Measurements from ENCODE around the gene C1QTNF4. TPM values are rescaled to one million over a fixed set of nuclear protein-coding genes. Genes with fewer than 3 reads are reported as not detected.

C1QTNF4 gene
- total and polyA plus RNA-seq, 9 of the 15 experiments (the other 6 are each of a cell fraction or from before 2014, with no cell fraction given), result not detected

- peak; percentile 87 for TF ChIP-seq MGA (IDR thresholded peaks at IDR 0.05)
- TF ChIP-seq NR2C1 (IDR thresholded peaks at IDR 0.05), result no peak
- TF ChIP-seq NR2C1 (tag; IDR thresholded peaks at IDR 0.05), result no peak
- no peak for TF ChIP-seq ZNF518B (CRISPR knock-in tag; IDR thresholded peaks at IDR 0.05)
- no peak for TF ChIP-seq BMI1 (IDR thresholded peaks at IDR 0.05; ENCODE audit: low read length)
- TF ChIP-seq IRF2 (CRISPR knock-in tag; IDR thresholded peaks at IDR 0.05), result no peak
- TF ChIP-seq ZSCAN29 (IDR thresholded peaks at IDR 0.05), result no peak
- TF ChIP-seq RAD51 (IDR thresholded peaks at IDR 0.05; ENCODE audit: borderline replicate concordance, low read depth), result peak; percentile 89
- no peak for TF ChIP-seq THRAP3 (IDR thresholded peaks at IDR 0.05; ENCODE audit: borderline replicate concordance)
- TF ChIP-seq PTTG1 (tag; IDR thresholded peaks at IDR 0.05; ENCODE audit: low read depth), result no peak
- TF ChIP-seq SLC30A9 (CRISPR knock-in tag; IDR thresholded peaks at IDR 0.05), result no peak
- TF ChIP-seq HNRNPUL1 (IDR thresholded peaks at IDR 0.05; ENCODE audit: low read length), result no peak
- peak; percentile 73 for TF ChIP-seq GATAD2B (IDR thresholded peaks at IDR 0.05; ENCODE audit: borderline replicate concordance)
- TF ChIP-seq ZBTB7A (IDR thresholded peaks at IDR 0.05; ENCODE audit: borderline replicate concordance, control insufficient read depth, low read depth, low read length), result peak; percentile 16; the same call in 1 of the 2 replicates
Measured at GRCh38 chr11:47642099-47642855, 48.1 kb upstream of the C1QTNF4 start, which contains the start of gene MTCH2 (continued).

Measured in K562 (cell line).